ENCODE results near the gene GALNT15. TPM values are rescaled to one million over a fixed set of nuclear protein-coding genes. Genes with fewer than 3 reads are reported as not detected.

Gene GALNT15
- total RNA-seq, 1 donor from 2014 or later: 2.5 TPM

GRCh38 chr3:16187213-16187790, 12.8 kb downstream of the GALNT15 start:
- DNase-seq: no peak

GRCh38 chr3:16188071-16188470, 13.6 kb downstream of the GALNT15 start:
- DNase-seq: no peak

GRCh38 chr3:16189201-16189600, 14.7 kb downstream of the GALNT15 start:
- no peak for DNase-seq

DNA sequence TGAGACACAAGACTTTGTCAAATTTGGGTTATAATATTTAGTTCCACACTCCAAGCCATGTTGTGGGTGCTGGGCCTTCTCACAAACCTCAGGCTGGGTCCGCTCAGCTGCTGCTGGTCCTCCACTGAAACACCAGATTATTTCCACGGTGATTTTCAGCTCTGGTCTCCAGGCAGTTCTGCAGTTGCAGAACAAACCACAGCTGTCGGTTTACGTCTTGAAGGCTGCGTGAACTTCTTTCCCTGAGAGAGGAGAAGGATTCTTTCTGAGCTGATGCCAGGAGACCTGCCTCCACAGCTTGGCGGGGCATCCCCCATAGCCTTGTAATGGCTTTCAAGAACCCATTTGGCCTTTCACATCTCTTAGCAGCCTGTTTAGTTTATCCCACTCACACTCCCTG, 16.2 kb downstream of the GALNT15 start:
- DNase-seq: no peak

GRCh38 chr3:16191591-16191990, 17.1 kb downstream of the GALNT15 start:
- no peak for DNase-seq

GRCh38 chr3:16192176-16192811, 17.8 kb downstream of the GALNT15 start:
- no peak for DNase-seq

DNA sequence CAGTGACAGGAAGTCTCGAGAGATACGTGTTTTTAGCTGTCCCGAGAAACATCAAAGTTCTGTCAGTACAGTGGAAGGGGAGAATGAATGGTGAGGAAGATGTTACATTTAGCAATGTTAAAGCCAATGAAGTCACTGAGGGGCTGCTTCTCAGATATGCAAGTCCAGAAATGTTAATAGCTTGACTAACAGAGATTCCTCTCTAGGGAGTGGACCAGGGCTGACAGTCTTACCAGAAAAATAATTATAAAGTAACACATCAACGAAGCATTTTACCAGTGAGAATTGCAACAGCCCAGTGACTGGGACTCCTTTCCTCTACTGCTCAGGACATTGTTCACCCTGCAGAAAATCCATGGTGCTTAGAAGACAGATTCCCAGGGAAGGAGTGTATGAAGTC, 23.9 kb downstream of the GALNT15 start:
- DNase-seq: no peak

GRCh38 chr3:16199769-16200168, 25.3 kb downstream of the GALNT15 start:
- no peak for DNase-seq

DNA sequence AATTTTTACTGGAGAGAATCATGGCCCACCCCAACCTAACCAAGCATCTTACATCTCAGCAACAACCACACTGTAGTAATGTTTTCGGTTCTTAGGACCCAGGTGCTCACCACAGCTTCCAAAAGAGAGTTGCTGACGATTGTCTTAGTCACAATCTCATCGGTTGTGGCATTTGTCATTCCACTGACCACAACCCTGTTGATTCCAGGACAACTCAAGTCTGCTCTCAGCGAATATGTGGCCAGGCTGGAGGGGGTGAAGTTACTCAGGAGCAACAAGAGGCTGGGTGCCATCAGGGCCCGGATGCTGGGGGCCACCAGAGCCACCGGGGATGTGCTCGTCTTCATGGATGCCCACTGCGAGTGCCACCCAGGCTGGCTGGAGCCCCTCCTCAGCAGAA, 25.9 kb downstream of the GALNT15 start:
- DNase-seq: no peak

DNA sequence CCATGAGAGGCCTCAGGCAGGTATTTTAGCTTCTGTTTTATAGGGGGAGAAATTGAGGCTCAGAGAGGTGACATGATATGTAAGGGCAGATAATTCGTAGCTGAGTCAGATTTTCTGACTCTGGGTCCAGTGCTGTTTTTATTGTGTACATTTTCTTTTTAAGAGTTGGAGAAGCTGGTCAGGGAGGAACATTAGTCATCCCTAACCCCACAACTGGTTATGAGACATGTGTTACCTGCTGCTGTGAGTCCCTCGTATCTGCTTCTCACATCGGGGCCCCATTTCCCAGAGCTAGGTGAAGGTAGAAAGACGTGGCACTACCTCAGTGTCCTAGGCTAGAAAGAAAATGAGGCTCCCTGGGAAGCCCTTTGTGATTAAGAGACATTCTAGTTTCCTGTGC, 28.6 kb downstream of the GALNT15 start:
- DNase-seq: no peak

GRCh38 chr3:16203671-16204629, 29.5 kb downstream of the GALNT15 start:
- no peak for DNase-seq

DNA sequence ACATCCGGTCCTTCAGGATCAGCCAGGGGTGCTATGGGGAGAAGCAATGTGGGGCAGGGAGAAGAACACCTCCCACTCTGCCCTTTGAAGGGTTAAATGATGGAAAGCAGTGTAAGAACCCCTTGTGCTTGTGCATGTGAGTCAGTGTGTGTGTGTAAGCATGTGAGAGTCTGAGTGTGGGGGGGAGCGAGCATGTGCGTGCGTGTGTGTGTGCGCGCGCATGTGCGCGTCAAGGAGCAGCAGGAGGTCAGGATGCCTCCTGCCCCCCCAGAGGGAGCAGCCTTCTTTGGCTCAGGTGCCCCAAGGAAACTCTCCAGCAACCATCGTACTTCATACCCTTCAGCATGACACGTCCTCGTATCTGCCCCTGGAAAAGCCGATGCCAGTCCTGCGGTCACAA, 30.3 kb downstream of the GALNT15 start:
- no peak for DNase-seq

GRCh38 chr3:16205156-16205870, 30.8 kb downstream of the GALNT15 start:
- no peak for DNase-seq

GRCh38 chr3:16207031-16207430, 32.6 kb downstream of the GALNT15 start:
- no peak for DNase-seq

DNA sequence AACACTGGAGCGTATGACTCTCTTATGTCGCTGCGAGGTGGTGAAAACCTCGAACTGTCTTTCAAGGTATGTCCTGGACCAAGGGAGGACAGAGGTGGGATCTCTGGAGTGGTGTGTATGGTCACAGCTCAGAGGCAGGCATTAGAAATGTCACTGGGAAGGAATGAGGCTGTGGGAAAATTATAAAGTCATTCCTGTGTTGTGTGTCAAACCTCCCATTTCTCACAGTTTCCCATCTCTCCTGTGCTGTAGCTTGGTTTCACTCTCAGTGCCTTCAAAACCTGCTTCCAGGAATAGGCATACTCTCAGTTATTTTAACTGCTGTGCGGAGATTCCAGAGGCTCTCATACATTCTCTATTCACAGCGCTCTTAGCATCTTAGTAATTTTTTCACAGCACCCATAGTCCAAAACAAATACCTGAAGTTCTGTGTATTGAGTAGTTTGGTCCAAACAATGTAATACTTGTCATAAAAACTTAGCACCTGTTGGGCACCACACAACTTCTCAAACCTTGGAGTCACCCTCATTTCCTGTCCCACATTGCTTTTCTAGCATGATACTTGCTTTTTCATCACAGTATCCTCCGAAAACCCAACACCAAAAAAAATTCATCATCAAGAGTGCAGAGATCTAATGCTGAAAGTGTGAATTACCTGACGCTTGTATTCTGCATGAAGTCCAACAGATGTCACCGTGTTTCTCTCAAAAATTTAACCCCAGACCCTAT, 36.9 kb downstream of the GALNT15 start:
- DNase-seq: no peak

- DNase-seq: no peak
These were observed 39.9 kb downstream of the GALNT15 start for GRCh38 chr3:16214366-16214765.

- DNase-seq: no peak
These were observed 42.0 kb downstream of the GALNT15 start for GRCh38 chr3:16216373-16216935.

DNA sequence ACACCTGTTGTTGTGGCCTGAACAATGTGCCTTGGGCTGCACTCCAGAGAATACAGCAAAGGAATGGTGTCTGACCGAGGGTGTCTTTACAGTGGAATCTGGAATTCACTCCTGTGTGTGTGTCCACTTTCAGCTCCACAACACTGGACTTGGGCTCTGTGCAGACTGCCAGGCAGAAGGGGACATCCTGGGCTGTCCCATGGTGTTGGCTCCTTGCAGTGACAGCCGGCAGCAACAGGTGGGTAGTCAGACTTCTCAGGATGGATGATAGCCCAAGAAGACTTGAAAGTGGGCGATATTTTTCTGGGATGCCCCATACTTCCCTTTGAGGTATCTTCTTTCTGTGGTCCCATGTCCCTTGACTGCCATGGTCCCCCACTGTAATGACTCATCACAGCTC, 45.3 kb downstream of the GALNT15 start:
- no peak for DNase-seq

GRCh38 chr3:16221990-16222389, 47.5 kb downstream of the GALNT15 start:
- DNase-seq: no peak

GRCh38 chr3:16222547-16222946, 48.1 kb downstream of the GALNT15 start:
- DNase-seq: no peak

- no peak for DNase-seq
These were observed 49.8 kb downstream of the GALNT15 start for GRCh38 chr3:16224325-16224724.

- DNase-seq: no peak
These were observed 53.1 kb downstream of the GALNT15 start for GRCh38 chr3:16227566-16227965.

All from skin of body (tissue), 2 donors.